ENCODE measurements around the gene ZMIZ1.

The ZMIZ1 gene

GRCh38 chr10:79084012-79084971, 15.5 kb downstream of the ZMIZ1 start:
- DNase-seq, result peak; percentile 35

GRCh38 chr10:79084972-79085597, 16.3 kb downstream of the ZMIZ1 start:
- DNase-seq, result no peak

DNA sequence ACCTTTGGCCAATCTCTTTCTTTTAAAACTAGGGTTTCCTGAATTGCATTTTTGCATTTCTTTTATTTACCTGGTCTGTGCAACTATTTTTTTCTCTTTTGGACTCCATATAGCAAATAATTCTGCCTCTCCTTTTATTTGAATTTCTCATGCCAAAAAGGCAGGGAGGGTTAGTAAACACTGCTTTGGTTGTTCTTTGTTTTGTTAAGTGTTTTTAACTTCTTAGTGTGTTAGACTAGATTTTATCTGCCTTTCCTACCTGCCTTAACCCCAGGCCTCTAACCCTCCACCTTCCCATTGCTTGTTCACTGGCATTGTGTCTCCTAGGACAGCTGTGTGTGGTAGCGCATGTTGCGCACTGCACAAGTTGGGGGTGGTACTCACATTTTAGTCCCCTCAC, 18.1 kb downstream of the ZMIZ1 start:
- DNase-seq, result no peak

GRCh38 chr10:79087721-79088120, 19.0 kb downstream of the ZMIZ1 start:
- no peak for DNase-seq

- DNase-seq, result no peak
These were observed 19.4 kb downstream of the ZMIZ1 start for GRCh38 chr10:79088176-79088575.

DNA sequence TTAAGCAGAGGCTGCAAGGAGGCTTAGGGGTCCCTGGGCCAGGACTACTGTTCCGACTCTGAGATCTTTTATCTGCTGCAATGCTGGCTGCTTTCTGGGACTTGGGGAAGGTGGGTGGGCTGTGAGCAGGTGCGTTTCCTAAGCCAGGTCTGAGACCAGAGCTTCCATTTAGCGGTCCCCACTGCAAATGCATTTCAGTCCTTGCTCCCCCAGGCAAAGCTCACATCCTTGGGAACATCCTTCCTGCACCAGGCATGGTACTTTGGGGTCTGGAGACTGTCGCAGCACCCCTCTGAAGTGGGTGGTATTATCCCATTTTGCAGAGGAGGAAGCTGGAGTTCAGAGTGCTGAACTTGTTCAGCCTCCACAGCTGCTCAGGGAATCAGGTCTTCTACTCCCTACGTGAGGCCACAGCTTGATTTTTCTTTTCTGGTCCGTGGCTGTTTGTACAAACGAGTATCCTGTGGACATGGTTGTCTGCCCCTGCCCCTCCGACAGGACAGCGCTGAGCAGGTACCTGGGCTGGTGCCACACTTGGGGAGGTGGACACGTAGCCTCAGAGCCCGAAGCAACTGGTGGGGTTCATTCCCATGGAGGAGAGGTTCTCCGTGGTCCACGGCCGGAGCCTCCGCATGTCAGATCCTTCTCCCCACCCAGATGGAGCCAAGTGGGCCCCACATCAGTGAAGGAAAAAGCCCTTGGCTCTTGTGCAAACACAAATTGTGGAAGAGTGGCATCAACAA, 20.0 kb downstream of the ZMIZ1 start:
- no peak for DNase-seq

DNA sequence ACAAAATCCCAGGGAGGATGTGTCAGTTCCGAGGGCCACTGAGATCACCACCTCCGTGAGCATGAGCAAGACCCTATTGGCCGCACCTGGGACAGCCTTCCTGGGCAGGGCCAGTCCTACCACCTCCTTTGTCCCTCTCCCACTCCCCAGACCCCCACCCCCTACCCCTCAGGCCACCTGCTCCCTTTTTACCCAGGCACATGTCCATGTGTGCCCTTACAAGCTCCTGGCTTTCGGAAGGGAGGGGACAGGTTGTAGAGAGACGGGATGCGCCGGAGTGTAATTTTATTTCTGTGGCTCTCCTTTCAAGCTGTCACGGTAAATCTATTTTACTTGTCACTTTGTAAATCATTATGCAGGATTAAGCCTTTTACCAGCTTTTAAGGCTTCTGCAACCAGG, 20.9 kb downstream of the ZMIZ1 start:
- DNase-seq, result peak; percentile 85

DNA sequence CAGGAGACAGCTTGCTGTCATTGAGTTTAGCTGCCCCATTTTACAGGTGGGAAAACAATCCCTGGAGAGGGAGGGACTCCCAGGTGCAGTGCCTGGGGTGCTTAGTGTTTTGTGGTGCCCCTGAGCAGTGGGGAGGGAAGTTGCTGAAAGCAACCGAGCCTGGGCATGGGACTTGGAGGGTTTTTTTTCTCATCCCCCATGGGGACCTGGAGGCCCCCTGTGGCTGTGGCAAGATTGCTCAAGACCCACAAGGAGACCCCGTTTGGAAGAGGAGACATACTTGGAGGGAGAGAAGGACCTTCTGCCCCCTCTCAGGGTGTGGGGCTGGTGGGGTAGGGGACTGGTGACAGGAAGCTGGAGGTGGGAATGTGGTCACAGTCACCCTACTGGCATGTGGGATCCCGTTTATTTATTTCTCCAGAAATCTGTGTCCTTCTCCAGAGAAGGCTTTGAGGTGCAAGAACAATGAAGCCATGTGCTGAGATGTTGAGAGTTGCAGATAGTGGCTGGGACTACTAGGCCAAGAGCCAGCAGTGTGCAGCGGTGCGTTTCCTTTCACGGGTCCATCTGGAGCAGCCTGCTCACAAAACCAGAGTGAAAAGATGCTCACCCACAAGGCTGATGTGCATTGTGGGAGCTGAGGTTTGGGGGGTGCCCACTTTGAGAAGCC, 21.5 kb downstream of the ZMIZ1 start:
- DNase-seq, result peak; percentile 35

DNA sequence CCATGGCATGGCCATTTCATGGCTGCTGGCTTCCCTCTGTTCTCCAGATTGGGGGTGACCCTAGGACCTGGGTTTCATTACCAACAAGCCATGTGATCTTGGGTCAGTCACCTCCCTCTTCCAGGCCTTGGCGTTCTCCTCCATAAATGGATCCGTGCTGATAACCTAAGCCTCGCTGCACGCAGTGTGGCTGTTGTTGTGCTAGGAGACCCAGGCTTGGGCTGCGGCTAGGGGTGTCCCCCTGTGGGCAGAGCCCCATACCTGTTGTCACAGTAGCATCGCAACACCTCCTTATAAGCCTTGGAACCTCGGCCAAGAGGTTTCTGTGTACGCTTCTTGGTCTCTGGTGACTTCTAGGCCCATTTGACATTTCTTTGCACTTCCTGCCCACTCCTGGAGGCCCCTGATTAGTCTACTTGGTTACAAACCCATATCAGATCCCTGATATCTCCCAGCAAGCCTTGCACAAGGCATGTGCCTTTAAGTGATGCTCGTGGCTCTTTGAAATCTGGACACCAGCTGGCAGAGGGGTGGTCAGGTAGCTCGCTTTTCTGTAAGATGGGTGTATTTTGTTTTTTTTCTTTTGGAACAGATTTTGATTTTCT, 23.6 kb downstream of the ZMIZ1 start:
- no peak for DNase-seq

- no peak for DNase-seq
These were observed 25.1 kb downstream of the ZMIZ1 start for GRCh38 chr10:79093658-79094411.

DNA sequence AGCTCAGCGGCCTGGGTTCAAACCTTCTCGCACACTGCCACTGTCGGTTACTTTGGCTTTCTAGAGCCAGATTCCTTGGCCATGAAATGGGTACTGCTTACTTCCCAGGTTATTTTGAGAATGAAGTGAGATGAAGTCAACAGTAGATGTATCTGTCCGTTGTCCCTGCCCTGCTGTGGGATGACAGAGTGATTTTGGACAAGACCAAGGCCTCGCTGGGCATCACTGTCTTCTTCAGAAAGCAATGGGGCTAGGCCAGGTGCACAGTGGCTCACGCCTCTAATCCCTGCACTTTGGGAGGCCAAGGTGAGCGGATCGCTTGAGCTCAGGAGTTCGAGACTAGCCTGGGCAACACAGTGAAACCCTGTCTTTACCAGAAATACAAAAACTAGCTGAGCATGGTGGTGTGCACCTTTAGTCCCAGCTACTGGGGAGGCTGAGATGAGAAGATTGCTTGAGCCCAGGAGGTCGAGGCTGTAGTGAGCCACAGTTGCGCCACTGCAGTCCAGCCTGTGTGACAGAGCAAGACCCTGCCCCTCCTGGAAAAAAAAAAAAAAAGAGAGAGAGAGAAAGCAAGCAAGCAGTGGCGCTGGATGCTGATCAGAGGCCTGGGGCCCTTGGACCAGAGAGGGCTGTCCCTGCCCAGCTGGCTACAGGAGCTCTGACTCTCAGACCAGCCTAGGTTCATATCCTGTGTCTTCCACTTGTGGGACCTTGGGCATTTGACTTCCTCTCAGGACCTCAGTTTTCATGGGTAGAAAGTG, 25.8 kb downstream of the ZMIZ1 start:
- no peak for DNase-seq

- DNase-seq, result no peak
These were observed 26.6 kb downstream of the ZMIZ1 start for GRCh38 chr10:79095316-79095715.

- DNase-seq, result no peak
These were observed 27.7 kb downstream of the ZMIZ1 start for GRCh38 chr10:79096514-79096913.

DNA sequence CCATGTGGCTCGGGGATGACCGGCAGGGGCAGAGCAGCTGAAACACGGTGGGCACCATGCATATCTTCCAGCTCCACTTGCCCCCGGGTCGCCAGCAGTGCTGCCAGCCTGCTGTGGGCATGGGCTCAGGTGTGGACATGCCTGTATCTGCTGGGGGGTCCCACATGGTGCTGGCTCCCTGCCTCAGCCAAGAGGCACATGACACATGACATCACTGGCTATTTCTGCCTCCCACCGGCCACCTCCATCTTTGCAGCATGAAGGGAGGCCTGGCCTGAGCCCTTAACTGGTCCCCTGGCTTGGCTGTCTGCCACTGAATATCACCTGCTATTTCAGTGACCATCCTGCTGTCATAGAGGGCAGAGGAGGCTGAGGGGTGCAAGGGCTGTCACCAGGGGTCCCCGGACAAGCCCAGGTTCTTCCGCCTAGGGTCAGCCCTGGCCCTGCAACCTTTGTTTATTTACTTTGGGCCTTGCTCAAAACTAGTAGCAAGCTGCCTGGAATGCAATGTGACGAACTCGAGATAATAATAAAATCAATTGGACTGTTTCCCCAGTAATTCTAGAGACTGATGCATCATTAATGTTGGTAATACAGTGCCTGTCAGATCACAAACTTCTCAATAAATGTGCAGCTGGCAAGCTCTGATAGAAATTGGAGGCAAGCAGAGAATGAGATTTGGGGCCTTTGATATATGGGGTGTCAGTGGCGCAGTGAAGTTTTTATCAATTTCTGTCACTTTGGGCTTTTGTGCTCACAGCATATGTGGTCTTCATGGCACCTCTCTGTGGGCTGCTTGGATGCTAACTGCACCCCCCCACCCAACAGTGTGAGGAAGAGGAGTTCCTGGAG, 28.5 kb downstream of the ZMIZ1 start:
- no peak for DNase-seq

DNA sequence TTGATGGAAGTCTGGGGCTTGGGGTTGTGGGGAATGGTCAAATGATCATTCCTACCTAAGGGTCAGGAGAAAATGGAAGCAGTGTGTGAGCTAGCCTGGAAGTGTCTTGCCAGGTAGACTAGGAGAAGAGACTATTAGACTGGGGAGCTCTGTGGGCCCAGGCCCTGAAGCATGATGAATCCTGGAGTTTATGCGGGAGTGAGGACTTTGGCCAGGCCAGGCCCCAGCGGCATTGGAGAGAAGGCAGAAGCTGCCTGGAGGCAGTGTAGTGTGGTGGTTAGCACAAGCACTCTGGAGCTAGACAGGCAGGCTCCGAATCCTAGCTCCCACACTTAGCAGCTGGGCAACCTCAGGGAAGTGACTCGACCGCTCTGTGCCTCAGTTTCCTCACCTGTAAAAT, 29.3 kb downstream of the ZMIZ1 start:
- no peak for DNase-seq

GRCh38 chr10:79098596-79099015, 29.8 kb downstream of the ZMIZ1 start:
- DNase-seq, result no peak

GRCh38 chr10:79099898-79100448, 31.2 kb downstream of the ZMIZ1 start:
- no peak for DNase-seq

- no peak for DNase-seq
These were observed 32.0 kb downstream of the ZMIZ1 start for GRCh38 chr10:79100771-79101170.
